Adrenal gland (tissue), 5 donors: Measurements from ENCODE around the gene WDFY4.

Experiments used
- CTCF ChIP-seq, 6 experiments: fragments of 450-650 bp in 4 of 6; fragments of 200-600 bp in 2 of 6; sonication (generic) in 1 of 6; IDR thresholded peaks; 1 replicate in 5 of 6; 2 replicates in 1 of 6; pipeline versions ENCODE4 v1.5.1 to v1.8.0; 2016 to 2021; ENCODE audit warnings: antibody characterized with exemption in 6 of 6, mild to moderate bottlenecking in 2 of 6, moderate library complexity in 1 of 6
- POLR2A ChIP-seq, 2 donors: fragments of 450-650 bp; IDR thresholded peaks; one replicate each; pipeline ENCODE4 v1.6.1; 2017; ENCODE audit warnings: antibody characterized with exemption in 2 of 2, mild to moderate bottlenecking in 2 of 2, moderate library complexity in 1 of 2
- donor health status: DM: no; HTN: no; CAD: no.

GRCh38 chr10:48758411-48758810, 73.7 kb downstream of the WDFY4 start:
- TF ChIP-seq CTCF (IDR thresholded peaks at IDR 0.05) (no peak), POLR2A (IDR thresholded peaks at IDR 0.05) (no peak)
